ENCODE results near the gene CCDC57.

CCDC57 gene

DNA sequence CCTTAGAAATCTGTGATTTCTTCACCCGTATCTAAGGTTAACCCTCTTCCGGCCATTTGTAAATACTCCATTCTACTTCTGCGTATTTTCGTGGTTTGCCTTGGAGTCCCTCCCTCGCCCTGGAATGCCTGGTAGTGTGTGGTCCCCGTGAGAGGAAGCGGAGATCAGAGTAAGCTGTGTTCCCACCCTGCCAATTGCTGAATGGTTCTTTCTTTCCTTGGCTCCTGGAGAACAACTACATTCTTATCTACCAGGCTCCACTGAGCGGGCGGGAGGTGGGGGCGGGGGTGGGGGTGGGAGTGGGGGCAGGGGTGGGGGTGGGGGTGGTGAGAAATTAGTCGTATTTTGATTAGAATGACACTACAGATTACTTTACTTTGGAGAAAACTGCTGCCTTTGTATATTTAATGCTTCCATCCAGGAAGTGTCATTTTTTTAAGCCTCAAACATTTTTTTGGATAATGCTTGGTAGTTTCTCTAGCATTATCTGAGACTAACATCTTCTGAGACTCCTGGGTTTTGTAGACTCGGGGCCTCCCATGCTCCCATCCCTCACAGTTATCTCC is 93.7 kb downstream of the CCDC57 start:
- no peak for DNase-seq

DNA sequence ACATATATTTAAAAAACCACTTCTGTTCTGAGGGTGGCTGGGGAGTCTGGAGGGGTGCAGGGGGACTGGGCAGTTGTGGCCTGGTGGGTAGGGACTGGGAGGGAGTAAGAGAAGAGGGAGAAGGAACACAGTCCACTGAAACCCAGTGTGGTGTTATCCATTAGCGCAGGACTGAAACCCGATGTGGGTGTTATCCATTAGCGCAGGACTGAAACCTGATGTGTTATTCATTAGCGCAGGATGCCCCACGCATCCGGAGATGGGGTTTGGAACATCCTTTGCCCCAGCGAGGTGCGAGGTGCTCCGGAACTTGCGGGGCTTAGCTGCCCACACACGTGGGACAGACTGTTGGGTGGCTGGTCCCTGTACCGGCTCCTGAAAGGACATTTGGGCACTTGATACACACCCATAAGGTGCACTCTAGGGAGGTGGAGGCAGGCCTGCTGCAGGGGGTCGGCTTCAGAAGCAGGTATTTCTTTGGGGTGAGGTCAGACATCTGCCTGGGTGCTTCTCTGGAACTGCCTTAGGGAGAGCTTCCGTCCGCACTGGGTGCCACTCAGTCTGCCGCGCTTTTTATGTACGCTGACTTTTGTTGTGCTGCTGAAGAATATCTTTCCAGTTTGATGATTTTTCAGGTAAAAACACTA is 94.4 kb downstream of the CCDC57 start:
- no peak for DNase-seq

- DNase-seq: no peak
Observed at GRCh38 chr17:82117139-82118090, 95.2 kb downstream of the CCDC57 start.

- no peak for DNase-seq
Observed at GRCh38 chr17:82116246-82116645, 96.4 kb downstream of the CCDC57 start.

DNA sequence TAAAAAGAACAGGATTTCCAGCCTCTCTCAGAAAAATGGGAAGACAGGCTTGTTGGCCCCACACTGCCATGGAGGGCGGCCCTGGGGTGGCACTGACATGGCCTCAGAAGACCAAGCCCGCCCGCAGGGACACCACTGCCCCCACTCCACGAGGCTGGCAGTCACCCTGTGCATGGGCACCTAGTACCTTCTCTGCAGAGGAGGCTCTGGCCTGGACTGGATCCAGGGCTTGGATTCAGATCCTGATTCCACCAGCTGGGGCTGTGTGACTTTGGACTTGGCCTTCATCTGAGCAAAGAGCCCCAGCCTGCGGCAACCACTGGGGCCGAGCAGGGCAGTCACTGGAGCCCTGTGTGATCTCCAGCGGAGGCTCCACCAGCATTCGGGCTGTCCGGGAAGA is 97.8 kb downstream of the CCDC57 start:
- no peak for DNase-seq

DNA sequence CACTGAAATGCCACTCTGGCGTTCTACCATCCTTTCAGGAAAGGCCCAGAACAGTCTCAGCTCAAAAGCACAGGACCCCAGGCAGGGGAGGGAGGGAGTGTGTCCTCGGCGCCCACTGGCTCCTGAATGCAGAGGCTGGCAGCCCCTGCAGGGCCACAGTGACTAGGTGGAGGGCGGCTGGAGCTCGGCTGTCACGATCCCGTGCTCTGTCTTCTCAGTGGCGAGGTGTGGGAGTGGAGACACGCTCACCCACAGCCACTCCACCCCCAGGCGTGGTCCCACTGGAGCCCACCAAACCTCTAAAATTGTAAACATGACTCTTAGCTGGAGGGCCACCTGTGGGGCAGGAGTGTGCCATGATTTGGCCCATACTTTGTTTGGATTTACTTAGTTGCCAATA is 98.2 kb downstream of the CCDC57 start:
- no peak for DNase-seq

GRCh38 chr17:82113941-82114340 is 98.7 kb downstream of the CCDC57 start:
- DNase-seq: no peak

- no peak for DNase-seq
Observed at GRCh38 chr17:82113422-82113821, 99.2 kb downstream of the CCDC57 start.

GRCh38 chr17:82112914-82113311 is 99.7 kb downstream of the CCDC57 start:
- no peak for DNase-seq

- DNase-seq: no peak
Observed at GRCh38 chr17:82112181-82112913, 100.3 kb downstream of the CCDC57 start.

GRCh38 chr17:82110298-82110697 is 102.3 kb downstream of the CCDC57 start:
- DNase-seq: no peak

DNA sequence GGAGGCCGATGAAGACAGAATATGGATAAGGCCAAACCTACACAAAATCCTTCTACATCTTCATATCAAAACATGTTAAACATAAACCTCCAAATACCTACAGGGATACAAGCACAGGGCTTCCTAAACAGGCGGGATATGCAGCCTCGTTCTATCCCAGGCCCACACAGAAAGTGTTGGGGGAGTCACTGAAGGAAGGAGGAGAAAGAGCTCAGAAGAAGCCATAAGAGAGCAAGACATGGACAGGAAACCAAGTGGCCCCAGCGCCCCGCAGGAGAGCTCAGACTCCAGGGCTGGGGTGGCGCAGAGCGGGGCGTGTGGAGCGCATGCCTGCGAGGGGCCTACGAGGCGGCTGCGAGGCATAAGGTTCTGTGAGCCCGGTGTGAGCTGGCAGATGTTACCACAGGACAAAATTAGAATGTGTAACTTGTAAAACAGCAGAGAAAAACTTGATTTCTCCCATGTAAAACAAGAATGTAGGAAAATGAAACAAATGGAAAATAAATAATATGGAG is 103.6 kb downstream of the CCDC57 start:
- DNase-seq: no peak

- no peak for DNase-seq
Observed at GRCh38 chr17:82108496-82108945, 104.1 kb downstream of the CCDC57 start.

- no peak for DNase-seq
Observed at GRCh38 chr17:82108038-82108437, 104.6 kb downstream of the CCDC57 start.

DNA sequence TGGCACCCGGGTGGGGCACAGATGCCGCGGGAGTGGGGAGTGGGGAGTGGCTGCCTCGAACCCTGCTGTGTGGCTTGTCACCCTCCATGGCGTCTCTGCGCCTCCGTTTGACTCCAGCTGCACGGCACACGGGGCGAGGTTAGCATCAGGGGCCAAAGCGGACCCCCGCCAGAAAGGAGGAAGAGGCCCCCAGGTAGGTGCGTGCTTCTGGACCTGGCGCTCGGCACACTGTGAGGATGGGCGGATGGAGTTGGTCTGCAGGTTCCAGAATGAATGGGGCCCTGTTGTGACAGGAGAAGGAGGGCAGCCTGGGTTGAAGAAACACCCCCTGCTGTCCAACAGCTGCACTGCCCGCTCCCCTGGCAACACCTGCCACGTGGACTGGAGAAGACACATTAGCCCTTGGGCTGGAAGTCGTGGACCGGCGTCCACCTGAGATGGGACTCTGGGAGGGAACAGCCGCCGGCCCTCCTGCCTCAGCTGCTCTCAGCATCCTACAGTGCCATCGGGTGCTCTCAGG is 105.2 kb downstream of the CCDC57 start:
- no peak for DNase-seq

- no peak for DNase-seq
Observed at GRCh38 chr17:82106688-82107305, 105.8 kb downstream of the CCDC57 start.

GRCh38 chr17:82105882-82106687 is 106.6 kb downstream of the CCDC57 start:
- DNase-seq: no peak

GRCh38 chr17:82105417-82105881 is 107.2 kb downstream of the CCDC57 start:
- DNase-seq: no peak

GRCh38 chr17:82104797-82105416 is 107.7 kb downstream of the CCDC57 start:
- DNase-seq: no peak

Measured in hippocampal formation (tissue), 2 donors.